NCI-H2107 (cell line): ENCODE measurements around the gene GDI2.

Source experiments
- DNase-seq: peaks from one replicate; lab custom pipeline; 2025; lab: John Stamatoyannopoulos, UW

The GDI2 gene

DNA sequence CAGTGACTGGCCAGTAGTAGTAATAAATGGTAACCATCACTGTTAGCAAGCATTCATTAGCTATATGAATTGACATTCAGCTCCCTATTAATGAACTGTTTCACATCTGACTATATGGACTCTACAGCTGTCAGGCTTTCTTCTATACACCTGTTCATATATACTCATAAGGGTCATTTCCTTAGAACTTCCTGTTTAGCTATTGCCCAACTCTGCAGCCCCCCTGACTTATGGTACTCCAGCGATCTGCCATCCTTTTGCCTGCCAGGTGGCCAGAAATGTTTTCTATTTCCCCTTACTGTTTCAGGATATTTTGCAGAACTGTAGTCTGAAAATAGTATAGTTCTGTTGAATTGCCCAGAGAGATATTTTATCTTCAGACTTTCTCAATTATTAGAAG is 72.0 kb downstream of the GDI2 start:
- no peak for DNase-seq

- DNase-seq, result no peak
Measured at GRCh38 chr10:5738427-5738826, 74.8 kb downstream of the GDI2 start.

DNA sequence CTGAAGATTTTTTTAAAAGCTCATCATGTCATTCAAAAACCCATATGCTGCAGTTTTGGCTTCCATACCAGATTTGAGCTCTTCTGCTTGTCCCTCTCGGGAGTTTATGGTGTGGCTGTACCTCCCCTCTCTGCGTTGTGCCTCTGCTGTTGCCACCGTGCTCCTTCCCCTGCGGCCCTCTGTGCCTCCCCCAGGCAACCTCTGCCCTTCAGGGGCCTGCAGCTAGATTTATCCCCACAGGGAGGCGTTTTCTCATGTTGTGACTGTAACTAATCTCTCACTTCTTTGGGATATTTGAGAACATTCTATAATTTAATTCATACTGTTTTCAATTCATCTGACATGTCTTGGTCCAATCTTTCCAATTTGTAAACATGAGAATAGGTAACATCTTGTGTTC is 75.9 kb downstream of the GDI2 start:
- DNase-seq, result no peak

DNA sequence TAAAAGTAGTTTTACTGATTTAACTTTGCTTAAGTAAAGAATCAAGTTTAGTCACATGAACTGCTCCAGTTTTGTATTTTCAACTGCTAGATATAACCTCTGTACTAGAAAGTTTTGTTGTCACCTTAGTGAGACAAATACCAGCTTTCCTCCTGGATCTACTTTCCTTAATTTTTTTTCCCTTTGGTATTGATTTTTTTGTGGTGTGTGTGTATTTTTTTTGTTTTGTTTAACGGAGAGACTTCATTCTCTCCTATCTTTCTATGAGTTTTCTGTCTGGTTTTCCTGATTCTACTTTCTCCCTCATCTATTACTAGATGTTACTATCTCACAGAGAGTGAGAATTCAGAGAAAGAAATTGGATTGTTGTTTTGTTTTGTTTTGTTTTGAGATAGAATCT is 76.6 kb downstream of the GDI2 start:
- DNase-seq, result no peak

DNA sequence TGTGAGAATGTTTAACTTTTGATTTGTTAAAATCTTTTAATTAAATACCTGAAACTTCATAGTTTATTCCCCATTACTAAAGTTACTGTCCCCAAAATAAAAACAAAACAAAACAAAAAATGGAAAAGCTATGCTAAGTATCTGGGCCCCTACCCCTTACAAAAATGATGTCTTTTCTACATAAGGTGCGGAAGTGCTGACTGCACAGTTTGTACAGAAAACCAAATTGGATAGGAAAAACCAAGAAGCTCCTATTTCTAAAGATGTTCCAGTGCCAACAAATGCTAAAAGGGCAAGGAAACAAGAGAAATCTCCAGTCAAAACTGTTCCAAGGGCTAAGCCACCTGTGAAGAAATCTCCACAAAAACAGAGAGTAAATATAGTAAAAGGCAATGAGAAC is 78.1 kb downstream of the GDI2 start:
- DNase-seq, result no peak

DNA sequence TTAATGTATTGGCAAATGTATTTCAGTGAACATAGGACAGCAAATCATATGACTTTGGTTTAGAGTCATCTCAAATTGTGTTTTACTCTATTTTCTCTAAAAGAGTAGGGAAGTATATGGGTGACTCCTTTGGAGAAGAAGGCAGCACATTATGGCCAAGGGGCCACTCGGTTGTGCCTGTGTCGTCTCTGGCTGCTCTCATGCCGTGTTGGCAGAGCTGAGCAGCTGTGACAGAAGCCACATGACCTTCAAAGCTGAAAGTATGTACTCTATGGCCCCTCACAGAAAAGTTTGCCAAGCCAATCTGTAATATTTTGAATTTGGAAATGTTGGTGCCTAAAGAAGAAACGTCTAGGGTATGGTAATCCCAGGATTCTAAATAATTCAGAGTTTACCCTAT is 81.1 kb downstream of the GDI2 start:
- no peak for DNase-seq

GRCh38 chr10:5731559-5731958 is 81.7 kb downstream of the GDI2 start:
- no peak for DNase-seq

DNA sequence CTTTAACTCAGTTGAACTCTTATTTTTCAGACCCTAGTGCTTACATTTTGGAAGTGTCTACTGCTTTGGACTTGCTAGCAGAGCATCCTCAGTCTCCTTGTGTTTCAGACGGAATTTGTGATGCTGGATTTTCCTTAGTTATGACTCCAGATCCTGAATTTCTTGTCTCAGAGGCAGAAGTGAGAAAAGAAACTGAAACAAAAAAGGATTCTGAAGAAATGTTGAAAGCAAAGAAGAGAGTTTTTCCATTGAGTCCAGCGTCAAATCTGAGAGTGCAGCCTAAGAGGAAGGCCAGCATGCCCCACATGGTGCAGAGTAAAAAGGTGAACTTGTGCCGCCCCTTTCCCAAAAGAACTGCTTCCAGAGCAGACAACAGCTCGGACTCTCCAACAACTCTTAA is 82.5 kb downstream of the GDI2 start:
- DNase-seq, result no peak

DNA sequence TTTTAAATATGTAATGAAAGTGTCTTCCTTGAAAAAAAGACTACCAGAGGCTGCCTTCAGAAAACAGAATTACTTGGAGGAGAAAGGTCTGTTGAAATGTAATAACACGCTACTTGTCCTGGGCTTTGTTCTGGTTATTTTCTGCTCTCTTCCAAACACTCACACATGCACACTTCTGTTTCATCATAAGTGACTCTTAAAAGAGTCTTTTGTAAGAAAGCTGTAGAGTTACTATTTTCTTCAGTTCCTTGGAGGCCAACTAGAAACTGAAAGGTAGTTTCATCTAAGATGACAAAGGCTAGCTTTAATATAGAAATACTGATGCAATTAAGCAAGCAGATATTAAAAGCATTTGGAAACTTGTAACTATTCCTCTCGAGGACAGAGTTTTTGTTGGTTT is 89.5 kb downstream of the GDI2 start:
- DNase-seq, result no peak

GRCh38 chr10:5720182-5720581 is 93.1 kb downstream of the GDI2 start:
- DNase-seq, result no peak

DNA sequence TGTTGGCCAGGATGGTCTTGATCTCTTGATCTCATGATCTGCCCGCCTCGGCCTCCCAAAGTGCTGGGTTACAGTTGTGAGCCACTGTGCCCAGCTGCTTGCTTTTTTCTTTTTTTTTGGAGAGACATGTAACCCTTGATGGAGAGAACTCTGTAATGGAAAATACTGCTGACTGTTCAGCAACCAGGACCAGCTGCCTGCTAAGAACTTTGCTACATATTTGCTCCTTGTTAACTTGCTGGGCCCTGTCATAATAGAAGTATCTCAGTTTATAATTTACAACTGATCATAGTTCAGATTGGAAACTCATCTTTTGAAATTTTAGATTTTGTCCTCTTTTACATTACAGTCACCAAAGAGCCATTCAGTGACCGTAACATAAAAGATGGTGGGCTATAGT is 93.7 kb downstream of the GDI2 start:
- no peak for DNase-seq
